MV-4-11 (cell line): Measurements from ENCODE around the gene CYP27A1.

Experiments used
- DNase-seq: peaks from one replicate; lab custom pipeline; 2025; lab: John Stamatoyannopoulos, UW

Gene CYP27A1

GRCh38 chr2:218811382-218811781, 29.4 kb downstream of the CYP27A1 start:
- peak; percentile 13 for DNase-seq

- no peak for DNase-seq
These were observed 30.3 kb downstream of the CYP27A1 start for GRCh38 chr2:218812096-218812815.

- DNase-seq, result no peak
These were observed 30.9 kb downstream of the CYP27A1 start for GRCh38 chr2:218812861-218813260.

GRCh38 chr2:218813771-218814460, 32.0 kb downstream of the CYP27A1 start:
- DNase-seq, result no peak

- no peak for DNase-seq
These were observed 32.7 kb downstream of the CYP27A1 start for GRCh38 chr2:218814540-218815243.

- no peak for DNase-seq
These were observed 33.3 kb downstream of the CYP27A1 start for GRCh38 chr2:218815244-218815637.

- DNase-seq, result no peak
These were observed 33.7 kb downstream of the CYP27A1 start for GRCh38 chr2:218815649-218816048.

- no peak for DNase-seq
These were observed 34.6 kb downstream of the CYP27A1 start for GRCh38 chr2:218816561-218817011.

GRCh38 chr2:218819093-218819492, 37.1 kb downstream of the CYP27A1 start:
- peak; percentile 54 for DNase-seq

- DNase-seq, result no peak
These were observed 38.9 kb downstream of the CYP27A1 start for GRCh38 chr2:218820746-218821369.

GRCh38 chr2:218821605-218822211, 39.8 kb downstream of the CYP27A1 start:
- DNase-seq, result no peak

- no peak for DNase-seq
These were observed 40.7 kb downstream of the CYP27A1 start for GRCh38 chr2:218822622-218823021.

GRCh38 chr2:218823196-218823855, 41.4 kb downstream of the CYP27A1 start:
- DNase-seq, result no peak

GRCh38 chr2:218824004-218824403, 42.1 kb downstream of the CYP27A1 start:
- no peak for DNase-seq

GRCh38 chr2:218826791-218827190, 44.8 kb downstream of the CYP27A1 start:
- no peak for DNase-seq

- DNase-seq, result no peak
These were observed 45.9 kb downstream of the CYP27A1 start for GRCh38 chr2:218827701-218828476.

- DNase-seq, result no peak
These were observed 46.5 kb downstream of the CYP27A1 start for GRCh38 chr2:218828477-218828778.

GRCh38 chr2:218829868-218830451, 48.0 kb downstream of the CYP27A1 start:
- no peak for DNase-seq

GRCh38 chr2:218830526-218831306, 48.8 kb downstream of the CYP27A1 start:
- no peak for DNase-seq
